MCF 10A (cell line): ENCODE data around the gene PCK2. TPM values are rescaled to one million over a fixed set of nuclear protein-coding genes. Genes with fewer than 3 reads are reported as not detected.

ENCODE experiments used
- BruUV-seq: library from RNA; stranded (reverse); fragments of 400-500 nt; replicated peaks from 2 replicates; lab custom pipeline; 2021; lab: Mats Ljungman, UMichigan
- CTCF ChIA-PET: fragments of 300-600 bp; sonication (Branson Sonifier 250); formaldehyde crosslinking; extraction: SDS; loops from one replicate; lab custom pipeline; 2021; ENCODE audit warnings: antibody characterized with exemption, inconsistent platforms; lab: Yijun Ruan, JAX
- POLR2A ChIA-PET: fragments of 300-600, 350-650 bp; sonication (Branson Sonifier 250); formaldehyde crosslinking; extraction: SDS; loops from one replicate; lab custom pipeline; 2020; ENCODE audit warnings: antibody characterized with exemption, inconsistent platforms; lab: Yijun Ruan, JAX
- DNase-seq: peaks from one replicate; pipeline ENCODE4 v3.0.0-alpha.2; 2018; ENCODE audit not compliant: unreplicated experiment
- H3K27ac Mint-ChIP-seq: one replicate; pipeline ENCODE4 v1.8.0; 2022; ENCODE audit warnings: mild to moderate bottlenecking, low read depth, mixed read lengths; ENCODE audit not compliant: unreplicated experiment
- H3K27me3 Mint-ChIP-seq: one replicate; pipeline ENCODE4 v1.8.0; 2022; ENCODE audit warnings: mixed read lengths; ENCODE audit not compliant: insufficient read depth, unreplicated experiment
- H3K36me3 Mint-ChIP-seq: one replicate; pipeline ENCODE4 v1.8.0; 2022; ENCODE audit warnings: mild to moderate bottlenecking, moderate library complexity, mixed read lengths; ENCODE audit not compliant: insufficient read depth, unreplicated experiment
- H3K4me1 Mint-ChIP-seq: one replicate; pipeline ENCODE4 v1.8.0; 2022; ENCODE audit warnings: mixed read lengths; ENCODE audit not compliant: insufficient read depth, unreplicated experiment
- H3K4me3 Mint-ChIP-seq: one replicate; pipeline ENCODE4 v1.8.0; 2022; ENCODE audit warnings: mild to moderate bottlenecking, moderate library complexity, mixed read lengths; ENCODE audit not compliant: unreplicated experiment
- H3K9me3 Mint-ChIP-seq: one replicate; pipeline ENCODE4 v1.8.0; 2022; ENCODE audit warnings: mixed read lengths; ENCODE audit not compliant: unreplicated experiment
- CTCF ChIP-seq: fragments of 200-600 bp; IDR thresholded peaks from one replicate; pipeline ENCODE4 v1.8.0; 2022; ENCODE audit warnings: antibody characterized with exemption, mild to moderate bottlenecking; ENCODE audit not compliant: unreplicated experiment
- intact Hi-C: fragments of 100-400 bp; cut with micrococcal nuclease; formaldehyde crosslinking; loops from 2 replicates; pipeline ENCODE4 v1.14.1; 2022
- total RNA-seq: library from RNA; stranded (reverse); gene quantifications from 2 replicates; pipeline ENCODE4 v1.2.3, GENCODE V29; 2022

Gene PCK2
- total RNA-seq, 1 experiment from 2014 or later: 112 TPM

- no peak for TF ChIP-seq CTCF
- peaks cover 16% of the 10 kb centered on the region for H3K36me3 Mint-ChIP-seq
- intact Hi-C loops: no loop called here
- no peaks in the 10 kb centered on the region for H3K9me3 Mint-ChIP-seq
- no TSS peak for BruUV-seq
- H3K4me1 Mint-ChIP-seq: peaks cover 36% of the 10 kb centered on the region
- no peak overlapping the region for H3K4me3 Mint-ChIP-seq
- DNase-seq: no peak
- ChIA-PET POLR2A (interaction anchor here (0.7 to 12.5 kb wide), 4 partner anchors 17 to 80 kb away, joined by 4 to 252 read pairs (median 10); partner anchors contain the start of genes CHMP4A, DCAF11, NRL and TM9SF1), CTCF (interaction anchor here (0.7 to 1.1 kb wide), 4 partner anchors 14 to 140 kb away, joined by 3 to 10 read pairs (median 6); no protein-coding TSS in a partner anchor)
- H3K27me3 Mint-ChIP-seq: no peaks in the 10 kb centered on the region
- no peak overlapping the region for H3K27ac Mint-ChIP-seq
Measured at GRCh38 chr14:24133735-24134134, 39.6 kb downstream of the PCK2 start.

GRCh38 chr14:24135584-24135833, 41.4 kb downstream of the PCK2 start:
- TF ChIP-seq CTCF: no peak

GRCh38 chr14:24135834-24136683, 41.9 kb downstream of the PCK2 start, which contains the start of gene PSME1:
PSME1 (plus strand) TSS chr14:24136194; CDS start chr14:24136263, 69 bp downstream.
- intact Hi-C loops: no loop called here

More at GRCh38 chr14:24135584-24135833, 41.4 kb downstream of the PCK2 start:
- Mint-ChIP-seq H3K4me1 (peaks cover 42% of the 10 kb centered on the region), H3K27me3 (no peaks in the 10 kb centered on the region), H3K4me3 (peak overlapping the region; percentile 75), H3K27ac (peak overlapping the region; percentile 14), H3K9me3 (no peaks in the 10 kb centered on the region), H3K36me3 (peaks cover 26% of the 10 kb centered on the region)
- POLR2A ChIA-PET: interaction anchor here (0.7 to 12.5 kb wide), 14 partner anchors 8 to 1306 kb away, joined by 3 to 252 read pairs (median 10); partner anchors contain the start of genes DCAF11, IPO4, IRF9 and MRPL52
- DNase-seq: no peak
- BruUV-seq: no TSS peak
- intact Hi-C loops: no loop called here
- CTCF ChIA-PET: interaction anchor here (0.7 to 1.8 kb wide), 8 partner anchors 10 to 108 kb away, joined by 3 to 9 read pairs (median 4); partner anchors contain the start of genes IRF9 and PSME2

More at GRCh38 chr14:24135834-24136683, 41.9 kb downstream of the PCK2 start, which contains the start of gene PSME1:
- peaks cover 42% of the 10 kb centered on the region for H3K4me1 Mint-ChIP-seq
- POLR2A ChIA-PET: interaction anchor here (0.7 to 12.5 kb wide), 18 partner anchors 8 to 1306 kb away, joined by 3 to 252 read pairs (median 6); partner anchors contain the start of genes AP1G2, CHMP4A, DCAF11 and GMPR2
- peak within 1 kb of the TSS; percentile 86 for H3K27ac Mint-ChIP-seq
- H3K9me3 Mint-ChIP-seq: no peaks in the 10 kb centered on the region
- DNase-seq: peak; percentile 89
- BruUV-seq: no TSS peak
- peaks cover 26% of the 10 kb centered on the region for H3K36me3 Mint-ChIP-seq
- H3K4me3 Mint-ChIP-seq: peak within 1 kb of the TSS; percentile 75
- TF ChIP-seq CTCF: no peak
- no peaks in the 10 kb centered on the region for H3K27me3 Mint-ChIP-seq
- CTCF ChIA-PET: interaction anchor here (0.6 to 1.8 kb wide), 10 partner anchors 9 to 135 kb away, joined by 3 to 9 read pairs (median 4); partner anchors contain the start of genes IRF9 and PSME2
